Measurements from ENCODE around the gene CFAP61. TPM values are rescaled to one million over a fixed set of nuclear protein-coding genes. Genes with fewer than 3 reads are reported as not detected.

The CFAP61 gene
- total RNA-seq, 1 donor: not detected

- no peak for DNase-seq (ENCODE audit: low read depth in 2 of 3, low spot score in 2 of 3)
Observed at GRCh38 chr20:20267685-20268370, 215.5 kb downstream of the CFAP61 start.

GRCh38 chr20:20271271-20271670 lies 218.9 kb downstream of the CFAP61 start:
- no peak for DNase-seq (ENCODE audit: low read depth in 2 of 3, low spot score in 2 of 3)

- no peak for DNase-seq (ENCODE audit: low read depth in 2 of 3, low spot score in 2 of 3)
Observed at GRCh38 chr20:20272686-20273085, 220.4 kb downstream of the CFAP61 start.

GRCh38 chr20:20273286-20273685 lies 221.0 kb downstream of the CFAP61 start:
- DNase-seq (ENCODE audit: low read depth in 2 of 3, low spot score in 2 of 3): no peak

GRCh38 chr20:20274821-20275220 lies 222.5 kb downstream of the CFAP61 start:
- DNase-seq (ENCODE audit: low read depth in 2 of 3, low spot score in 2 of 3): no peak

- DNase-seq (ENCODE audit: low read depth in 2 of 3, low spot score in 2 of 3): no peak
Observed at GRCh38 chr20:20275636-20276035, 223.3 kb downstream of the CFAP61 start.

GRCh38 chr20:20276811-20277530 lies 224.6 kb downstream of the CFAP61 start:
- peak in 2 of 3 donors; percentile 37 to 69 for DNase-seq (ENCODE audit: low read depth in 2 of 3, low spot score in 2 of 3)

GRCh38 chr20:20277894-20278335 lies 225.6 kb downstream of the CFAP61 start:
- DNase-seq (ENCODE audit: low read depth in 2 of 3, low spot score in 2 of 3): no peak

GRCh38 chr20:20286061-20286460 lies 233.7 kb downstream of the CFAP61 start:
- no peak for DNase-seq (ENCODE audit: low read depth in 2 of 3, low spot score in 2 of 3)

- DNase-seq (ENCODE audit: low read depth in 2 of 3, low spot score in 2 of 3): no peak
Observed at GRCh38 chr20:20289331-20289730, 237.0 kb downstream of the CFAP61 start.

GRCh38 chr20:20292472-20292871 lies 240.1 kb downstream of the CFAP61 start:
- DNase-seq (ENCODE audit: low read depth in 2 of 3, low spot score in 2 of 3): no peak

GRCh38 chr20:20293141-20293540 lies 240.8 kb downstream of the CFAP61 start:
- DNase-seq (ENCODE audit: low read depth in 2 of 3, low spot score in 2 of 3): no peak

GRCh38 chr20:20293691-20294385 lies 241.5 kb downstream of the CFAP61 start:
- DNase-seq (ENCODE audit: low read depth in 2 of 3, low spot score in 2 of 3): no peak

- DNase-seq (ENCODE audit: low read depth in 2 of 3, low spot score in 2 of 3): peak in 1 of 3 donors; percentile 4
Observed at GRCh38 chr20:20295621-20296498, 243.5 kb downstream of the CFAP61 start.

- no peak for DNase-seq (ENCODE audit: low read depth in 2 of 3, low spot score in 2 of 3)
Observed at GRCh38 chr20:20297181-20297580, 244.8 kb downstream of the CFAP61 start.

- no peak for DNase-seq (ENCODE audit: low read depth in 2 of 3, low spot score in 2 of 3)
Observed at GRCh38 chr20:20297752-20298151, 245.4 kb downstream of the CFAP61 start.

GRCh38 chr20:20299904-20300303 lies 247.6 kb downstream of the CFAP61 start:
- no peak for DNase-seq (ENCODE audit: low read depth in 2 of 3, low spot score in 2 of 3)

- DNase-seq (ENCODE audit: low read depth in 2 of 3, low spot score in 2 of 3): no peak
Observed at GRCh38 chr20:20303320-20303719, 251.0 kb downstream of the CFAP61 start.

- DNase-seq (ENCODE audit: low read depth in 2 of 3, low spot score in 2 of 3): no peak
Observed at GRCh38 chr20:20303742-20304141, 251.4 kb downstream of the CFAP61 start.

GRCh38 chr20:20304942-20305341 lies 252.6 kb downstream of the CFAP61 start:
- DNase-seq (ENCODE audit: low read depth in 2 of 3, low spot score in 2 of 3): no peak

GRCh38 chr20:20312562-20312961 lies 260.2 kb downstream of the CFAP61 start:
- DNase-seq (ENCODE audit: low read depth in 2 of 3, low spot score in 2 of 3): no peak

All from hematopoietic multipotent progenitor cell (in vitro differentiated cells).